SKM-1 (cell line): ENCODE data around the gene VPS35L.

Experiments used
- DNase-seq: peaks from one replicate; lab custom pipeline; 2025; ENCODE audit not compliant: unreplicated experiment; lab: John Stamatoyannopoulos, UW

VPS35L gene

DNA sequence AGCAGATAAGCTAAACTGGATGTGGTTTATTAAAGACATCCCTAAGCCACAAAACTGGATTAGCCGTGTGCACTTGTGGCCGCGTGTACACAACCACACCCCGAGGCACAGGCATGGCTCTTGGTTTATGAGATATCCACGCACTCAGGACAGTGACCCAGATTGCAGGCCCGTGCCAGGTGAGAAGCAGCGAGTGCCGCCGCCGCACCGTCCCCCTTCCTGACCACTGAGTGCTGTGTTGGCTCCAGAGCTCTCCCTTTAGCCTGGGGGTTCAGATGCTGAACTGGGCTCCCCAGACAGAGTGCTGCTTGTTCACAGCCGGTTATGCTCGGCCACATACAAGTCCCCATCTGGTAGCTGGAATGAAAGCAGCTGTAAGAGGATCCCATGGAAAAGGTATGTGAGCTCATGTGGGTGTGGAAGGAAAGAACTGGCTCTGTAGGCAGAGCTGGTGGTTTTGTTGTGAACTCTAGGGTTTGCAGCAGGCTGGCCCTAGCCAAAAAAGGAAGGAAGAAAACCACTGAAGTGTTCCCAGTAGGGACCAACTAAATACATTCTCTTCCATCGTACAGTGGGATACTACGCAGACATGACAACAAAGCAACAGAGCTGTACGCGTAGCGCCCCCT is 133.0 kb downstream of the VPS35L start:
- no peak for DNase-seq

DNA sequence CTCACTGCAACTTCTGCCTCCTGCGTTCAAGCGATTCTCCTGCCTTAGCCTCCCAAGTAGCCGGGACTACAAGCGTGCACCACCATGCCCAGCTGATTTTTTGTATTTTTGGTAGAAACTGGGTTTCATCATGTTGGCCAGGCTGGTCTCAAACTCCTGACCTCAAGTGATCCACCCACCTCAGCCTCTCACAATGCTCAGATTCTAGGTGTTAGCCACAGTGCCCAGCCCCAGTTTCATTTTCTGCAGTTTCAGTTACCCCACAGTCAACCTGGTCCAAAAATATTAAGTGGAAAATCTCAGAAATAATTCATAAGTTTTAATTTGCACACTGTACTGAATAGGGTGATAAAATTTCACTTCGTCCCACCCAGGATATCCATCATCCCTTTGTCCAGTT is 133.8 kb downstream of the VPS35L start:
- DNase-seq: no peak

DNA sequence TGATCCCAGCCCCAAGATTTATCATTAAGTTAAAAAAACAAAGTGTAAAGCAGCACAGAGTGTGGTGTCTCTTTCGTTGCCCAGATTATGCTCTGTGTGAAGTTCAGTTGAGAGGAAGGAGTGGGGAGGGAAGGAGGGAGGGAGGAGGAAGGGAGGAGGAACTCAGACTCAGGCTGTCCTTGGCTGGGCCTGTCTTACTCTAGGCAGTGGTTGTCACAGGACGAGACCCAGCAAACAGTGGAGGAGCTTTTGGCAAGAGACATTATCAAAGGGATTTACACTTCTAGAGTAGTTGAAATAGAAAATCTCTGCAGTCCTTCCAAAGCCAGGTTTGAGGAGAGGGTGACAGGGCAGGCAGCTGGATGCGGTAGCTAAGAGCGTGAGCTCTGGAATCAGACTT is 134.7 kb downstream of the VPS35L start:
- DNase-seq: no peak

GRCh38 chr16:19691161-19691711 is 135.7 kb downstream of the VPS35L start:
- DNase-seq: no peak

GRCh38 chr16:19694989-19695388 is 139.5 kb downstream of the VPS35L start:
- DNase-seq: no peak

DNA sequence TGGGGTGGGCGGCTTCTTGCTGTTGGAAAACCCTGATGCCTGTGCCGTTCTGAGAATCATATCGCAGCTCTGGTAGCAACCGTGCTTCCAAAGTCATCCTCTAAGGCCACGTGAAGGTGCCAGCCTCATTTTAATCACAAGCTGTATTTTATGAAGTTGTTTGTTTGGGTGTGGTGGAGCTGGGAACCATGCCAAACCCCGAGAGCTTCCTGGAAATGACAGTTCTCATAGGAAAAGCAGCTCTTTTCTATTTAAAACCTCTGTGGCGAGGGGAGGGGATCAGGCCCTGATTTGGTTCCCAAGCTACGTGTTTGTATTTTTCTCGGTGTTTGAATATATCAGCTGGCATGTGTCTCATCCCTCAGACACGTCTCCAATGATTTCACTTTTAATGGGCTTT is 140.8 kb downstream of the VPS35L start:
- no peak for DNase-seq

- no peak for DNase-seq
Measured at GRCh38 chr16:19696961-19697360, 141.5 kb downstream of the VPS35L start.

GRCh38 chr16:19697756-19698318 is 142.3 kb downstream of the VPS35L start:
- no peak for DNase-seq

DNA sequence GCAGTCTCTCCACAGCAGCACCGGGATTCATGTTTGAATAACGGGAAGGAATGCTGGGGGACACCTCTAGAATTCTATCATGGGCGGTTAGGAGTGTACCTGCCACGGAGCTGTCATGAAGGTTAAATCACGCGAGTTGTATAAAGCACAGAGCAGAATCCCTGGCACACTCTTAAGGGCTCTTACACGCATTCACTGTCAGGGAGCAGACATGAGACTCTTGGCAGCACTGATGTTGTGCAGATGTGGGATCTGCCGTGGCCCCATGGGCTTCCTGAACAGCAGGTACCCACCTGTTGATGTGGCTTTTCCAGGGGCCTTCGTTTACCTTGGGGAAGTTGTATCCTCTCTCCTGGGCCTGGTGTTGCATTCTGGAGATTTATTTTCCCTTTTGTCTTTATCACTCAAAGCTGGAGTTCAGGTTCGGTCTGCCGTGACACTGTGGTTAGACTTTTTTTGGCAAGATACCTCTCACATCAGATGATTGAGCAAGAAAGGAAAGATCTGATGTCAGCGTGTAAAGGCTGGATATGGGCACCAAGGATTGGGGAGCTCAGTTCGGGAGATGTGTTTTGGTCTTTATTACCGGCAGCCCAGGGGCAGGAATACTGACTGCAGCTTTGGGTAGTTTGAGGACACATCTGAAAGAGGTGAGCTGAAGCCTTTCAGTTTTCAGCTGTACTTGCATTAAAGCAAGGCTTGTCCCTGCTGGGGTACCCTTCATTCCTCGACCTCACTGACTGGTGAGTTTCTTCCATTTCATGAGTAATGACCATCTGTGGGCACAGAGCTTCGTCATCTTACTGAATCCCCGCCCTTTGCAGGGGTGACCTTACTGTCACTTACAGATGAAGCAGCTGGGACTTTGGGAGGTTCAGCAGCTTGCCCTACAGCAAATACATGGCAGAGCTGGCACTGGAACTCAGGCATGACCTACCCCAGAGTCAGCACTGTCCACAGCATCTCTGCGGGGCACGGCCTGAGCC is 143.3 kb downstream of the VPS35L start:
- DNase-seq: no peak

DNA sequence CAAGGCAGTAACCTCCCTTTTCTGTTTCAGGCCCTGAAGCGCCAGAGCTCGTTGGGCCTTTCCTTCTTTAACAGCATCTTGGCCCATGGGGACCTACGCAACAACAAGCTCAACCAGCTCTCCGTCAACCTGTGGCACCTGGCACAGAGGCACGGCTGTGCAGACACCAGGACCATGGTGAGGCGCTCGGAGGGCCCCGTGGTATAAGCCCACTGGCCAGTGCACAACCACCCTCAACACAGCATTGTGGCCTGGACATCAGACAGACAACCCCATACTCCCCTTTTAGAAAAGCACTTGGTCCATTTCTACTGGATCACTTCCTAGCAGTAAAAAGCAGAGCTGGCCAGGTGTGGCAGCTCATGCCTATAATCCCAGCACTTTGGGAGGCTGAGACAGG is 144.0 kb downstream of the VPS35L start:
- DNase-seq: no peak

DNA sequence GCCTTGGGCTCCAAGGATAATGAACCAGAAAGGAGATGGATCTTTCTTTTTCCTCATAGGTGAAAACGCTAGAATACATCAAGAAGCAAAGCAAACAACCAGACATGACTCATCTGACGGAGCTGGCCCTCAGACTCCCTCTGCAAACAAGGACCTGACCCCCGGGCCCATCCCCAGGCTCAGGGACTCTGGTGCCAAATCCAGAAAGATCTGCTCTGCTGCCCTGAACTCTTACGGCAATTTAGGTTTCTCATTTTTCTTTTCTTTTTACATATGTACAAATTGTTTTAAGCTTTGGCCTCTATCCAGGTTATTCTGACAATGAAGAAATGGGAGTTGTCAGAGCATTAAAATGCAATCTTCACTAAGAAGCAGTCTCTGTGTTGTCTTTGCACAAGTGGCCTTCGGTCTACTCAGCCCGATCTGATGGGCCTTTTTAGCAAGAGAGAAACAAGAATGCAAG is 144.8 kb downstream of the VPS35L start:
- no peak for DNase-seq

GRCh38 chr16:19701091-19701490 is 145.6 kb downstream of the VPS35L start:
- no peak for DNase-seq

DNA sequence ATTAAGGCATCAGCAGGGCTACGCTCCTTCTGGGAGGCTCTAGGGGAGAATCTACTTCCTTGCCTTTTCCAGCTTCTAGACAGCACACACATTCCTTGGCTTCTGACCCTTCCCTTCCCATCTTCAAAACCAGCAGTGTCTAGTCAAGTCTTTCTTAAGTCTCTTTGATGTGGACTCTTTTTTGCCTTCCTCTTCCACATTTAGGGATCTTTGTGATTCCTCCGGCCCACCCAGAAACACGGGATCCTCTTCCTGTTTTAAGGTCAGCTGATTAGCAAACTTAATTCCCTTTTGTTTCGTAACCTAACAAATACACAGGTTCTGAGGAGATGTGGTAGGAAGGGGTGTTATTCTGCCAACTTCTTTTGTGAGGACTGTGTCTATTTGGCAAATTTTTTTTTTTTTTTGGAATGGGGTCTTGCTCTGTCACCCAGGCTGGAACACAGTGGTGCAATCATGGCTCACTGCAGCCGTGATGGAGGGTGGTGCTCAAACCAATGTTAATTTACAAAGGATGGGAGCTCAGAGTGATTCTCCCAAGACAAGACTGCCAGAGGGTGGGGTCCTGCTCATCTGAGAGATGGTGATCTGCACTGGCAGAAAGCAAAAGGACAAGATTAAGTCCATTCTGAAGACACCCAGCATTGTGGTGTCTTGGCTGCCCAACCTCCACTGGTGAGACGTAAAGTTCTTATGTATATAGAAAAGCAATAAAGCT is 147.8 kb downstream of the VPS35L start:
- DNase-seq: no peak

- DNase-seq: no peak
Measured at GRCh38 chr16:19704321-19705145, 149.0 kb downstream of the VPS35L start.

- DNase-seq: no peak
Measured at GRCh38 chr16:19705146-19705501, 149.6 kb downstream of the VPS35L start.

GRCh38 chr16:19705843-19706242 is 150.3 kb downstream of the VPS35L start:
- no peak for DNase-seq

DNA sequence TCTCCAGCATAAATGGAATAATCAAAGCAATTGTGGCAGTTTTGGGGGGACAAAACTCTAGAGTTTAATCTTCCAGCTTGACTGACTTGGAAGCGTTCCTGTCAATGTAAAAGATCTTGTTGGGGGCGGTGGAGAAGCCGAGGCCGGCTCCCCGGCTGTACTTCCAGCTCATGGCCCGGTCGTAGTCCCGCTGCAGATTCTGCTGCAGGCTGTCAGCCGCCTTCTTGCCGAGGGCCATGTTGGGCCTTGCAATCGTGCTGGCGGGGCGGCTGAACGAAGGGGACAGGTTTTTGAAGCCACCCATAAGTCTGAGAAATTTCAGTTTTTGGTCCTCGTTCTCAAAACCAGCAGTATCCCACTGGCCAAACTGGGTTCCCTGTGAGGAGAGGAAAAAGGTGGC is 151.3 kb downstream of the VPS35L start:
- DNase-seq: no peak

- DNase-seq: no peak
Measured at GRCh38 chr16:19707569-19708295, 152.2 kb downstream of the VPS35L start.
